CD4-positive, alpha-beta T cell treated with Interleukin-1 beta for 1 hour (primary cell): ENCODE measurements around the gene PPAN.

Experiments used
- DNase-seq, 2 donors: peaks; one replicate each; pipeline ENCODE4 v3.0.0-alpha.2; 2020 to 2022

Gene PPAN

GRCh38 chr19:10114651-10115391, 8.7 kb downstream of the PPAN start:
- DNase-seq, result no peak

DNA sequence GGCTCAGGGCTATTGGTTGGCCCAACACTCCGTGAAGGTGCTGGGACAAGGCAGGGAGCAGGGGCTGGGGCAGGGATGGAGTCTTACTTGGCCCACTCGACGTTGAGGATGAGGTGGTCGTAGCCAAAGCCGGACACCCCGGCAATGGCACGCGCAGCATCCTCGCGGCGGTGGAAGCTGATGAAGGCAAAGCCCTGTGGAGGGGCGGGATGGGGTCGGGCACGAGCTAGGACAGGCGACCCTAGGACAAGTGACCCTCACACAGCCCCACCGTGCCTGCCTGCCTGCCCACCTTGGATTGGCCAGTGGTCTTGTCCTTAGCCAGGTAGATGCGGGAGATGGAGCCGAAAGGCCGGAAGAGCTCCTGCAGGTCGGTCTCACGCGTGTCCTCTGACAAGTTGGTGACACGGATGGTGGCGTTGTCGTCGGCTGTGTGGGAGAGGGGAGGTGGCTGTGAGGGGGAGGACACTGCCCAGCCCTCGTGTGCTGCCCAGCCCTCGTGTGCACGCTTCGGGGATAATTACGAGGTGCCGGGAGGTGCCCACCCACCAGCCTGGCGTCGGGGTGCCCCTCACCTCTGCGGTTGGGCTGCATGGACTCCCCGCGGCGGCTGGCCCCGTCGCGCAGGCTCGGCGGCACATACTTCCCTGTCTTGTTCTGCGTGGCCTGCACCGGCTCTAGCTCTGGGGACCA, 9.4 kb downstream of the PPAN start:
- DNase-seq, result no peak

DNA sequence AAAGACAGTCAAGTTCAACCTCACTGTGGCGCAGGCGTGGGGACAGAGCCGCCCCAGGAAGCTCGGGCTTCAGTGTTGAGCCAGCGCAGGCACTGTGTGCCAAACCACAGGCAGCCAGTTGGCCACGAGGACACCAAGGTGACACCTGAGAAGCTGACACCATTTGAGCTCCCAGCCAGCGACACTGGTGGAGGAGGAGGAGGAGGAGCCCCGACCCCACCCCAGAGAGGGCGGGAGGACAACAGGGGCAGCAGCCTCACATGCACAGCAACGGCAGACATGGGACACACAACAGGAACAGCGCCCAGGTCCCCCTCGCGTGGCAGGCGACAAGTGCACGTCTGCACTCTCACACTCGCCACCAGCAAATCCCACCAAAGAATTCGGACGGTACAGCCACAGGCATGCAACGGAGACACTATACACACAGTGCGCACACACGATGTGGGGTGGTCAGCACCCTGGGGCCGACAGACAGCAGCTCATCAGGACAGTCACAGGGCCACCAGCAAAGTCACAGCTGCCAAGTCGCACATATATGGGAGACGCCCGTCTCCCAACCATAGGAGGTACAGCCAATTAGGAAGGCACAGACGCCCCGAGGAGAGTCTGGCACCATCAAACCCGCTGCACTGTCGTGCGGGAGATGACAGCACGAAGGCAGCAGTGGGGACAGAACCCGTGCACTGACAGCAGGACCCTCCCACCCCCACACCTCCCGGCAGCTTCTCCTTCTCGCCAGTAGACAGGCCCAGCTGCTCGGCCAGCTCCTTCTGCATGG, 10.1 kb downstream of the PPAN start:
- no peak for DNase-seq

DNA sequence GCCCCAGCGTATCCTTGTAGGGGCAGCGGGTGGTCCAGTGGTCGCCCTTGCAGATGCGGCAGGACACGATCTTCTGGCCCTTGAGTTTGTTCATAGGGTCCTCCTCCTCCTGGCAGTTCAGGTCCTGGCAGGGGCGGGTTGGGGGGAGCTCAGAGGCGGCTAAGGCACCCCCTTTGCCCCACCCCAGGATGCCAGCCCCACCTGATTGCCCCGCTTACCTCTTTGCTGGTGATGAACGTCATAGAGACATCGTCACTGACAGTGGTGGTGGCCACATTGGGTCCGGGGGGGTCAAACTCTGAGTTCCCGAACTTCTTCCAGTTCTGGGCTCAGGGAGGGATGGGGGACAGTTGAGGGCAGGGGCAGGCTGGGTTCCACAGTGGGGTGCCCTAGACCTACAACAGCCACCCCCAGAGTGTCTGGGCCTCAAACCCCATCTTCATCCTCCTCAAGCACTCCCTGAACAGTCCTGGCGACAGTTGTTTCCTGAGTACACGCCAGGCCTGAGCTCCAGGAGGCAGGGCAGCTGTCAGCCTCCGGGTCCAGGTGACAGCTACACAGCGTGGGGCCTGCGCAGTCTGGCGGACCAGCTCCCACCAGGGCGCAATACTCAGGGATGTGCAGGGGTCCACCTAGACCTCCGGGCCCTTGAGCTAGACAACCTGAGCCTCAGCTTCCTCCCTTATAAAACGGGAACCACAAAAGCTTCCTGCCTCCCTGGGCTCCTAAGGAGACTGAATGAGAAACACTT, 10.9 kb downstream of the PPAN start:
- no peak for DNase-seq

- DNase-seq, result no peak
Measured at GRCh38 chr19:10118960-10119359, 12.8 kb downstream of the PPAN start.

DNA sequence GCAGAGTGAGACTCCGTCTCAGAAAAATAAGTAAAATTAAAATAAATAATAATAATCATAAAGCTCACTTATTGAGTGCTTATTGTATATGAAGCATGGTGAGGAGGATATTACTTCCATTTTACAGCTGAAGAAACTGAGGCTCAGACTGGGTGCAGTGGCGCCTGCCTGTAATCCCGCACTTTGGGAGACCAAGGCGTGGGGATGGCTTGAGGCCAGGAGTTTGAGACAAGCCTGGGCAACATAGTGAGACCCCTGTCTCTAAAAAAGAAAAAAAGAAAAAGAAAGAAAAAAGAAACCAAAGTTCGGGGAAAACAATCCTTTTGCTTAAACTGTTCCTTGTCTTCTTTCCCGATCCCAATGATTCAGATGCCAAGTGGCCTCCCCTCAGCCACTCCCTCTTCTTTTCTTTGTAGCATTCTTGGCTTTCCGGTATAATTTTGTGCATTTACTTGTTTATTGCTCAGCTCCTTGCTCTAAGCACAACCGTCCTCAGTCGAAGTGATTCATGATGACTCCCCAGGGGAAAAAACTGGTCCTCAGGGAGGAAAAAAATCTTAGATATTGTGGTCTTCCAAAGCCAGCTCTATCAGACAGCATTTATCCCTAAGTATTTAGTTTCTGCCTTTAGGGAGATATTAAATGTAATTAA, 14.5 kb downstream of the PPAN start:
- DNase-seq, result no peak

DNA sequence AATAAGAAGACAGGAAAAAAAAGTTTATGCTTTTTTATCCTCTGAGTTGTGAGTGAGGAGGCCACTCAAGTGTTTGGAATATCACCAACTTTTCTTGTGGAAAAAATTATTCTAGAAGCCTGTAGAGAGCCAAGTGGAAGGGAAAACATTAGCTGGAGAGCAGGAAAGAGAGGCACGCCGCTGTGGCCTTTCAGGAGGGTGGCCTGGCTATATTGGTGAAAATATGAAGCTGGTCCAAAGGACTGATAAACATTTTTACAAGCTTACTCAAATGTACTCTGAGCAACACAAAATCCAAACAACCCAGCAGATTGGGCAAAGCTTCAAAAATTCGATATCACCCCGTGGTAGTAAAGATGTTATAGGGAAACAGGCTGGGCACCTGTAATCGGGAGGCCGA, 15.9 kb downstream of the PPAN start:
- no peak for DNase-seq

GRCh38 chr19:10124429-10124828, 18.3 kb downstream of the PPAN start:
- DNase-seq, result no peak

GRCh38 chr19:10126213-10126639, 20.1 kb downstream of the PPAN start:
- no peak for DNase-seq

GRCh38 chr19:10132905-10133304, 26.7 kb downstream of the PPAN start:
- no peak for DNase-seq

- DNase-seq, result no peak
Measured at GRCh38 chr19:10133596-10133995, 27.4 kb downstream of the PPAN start.

DNA sequence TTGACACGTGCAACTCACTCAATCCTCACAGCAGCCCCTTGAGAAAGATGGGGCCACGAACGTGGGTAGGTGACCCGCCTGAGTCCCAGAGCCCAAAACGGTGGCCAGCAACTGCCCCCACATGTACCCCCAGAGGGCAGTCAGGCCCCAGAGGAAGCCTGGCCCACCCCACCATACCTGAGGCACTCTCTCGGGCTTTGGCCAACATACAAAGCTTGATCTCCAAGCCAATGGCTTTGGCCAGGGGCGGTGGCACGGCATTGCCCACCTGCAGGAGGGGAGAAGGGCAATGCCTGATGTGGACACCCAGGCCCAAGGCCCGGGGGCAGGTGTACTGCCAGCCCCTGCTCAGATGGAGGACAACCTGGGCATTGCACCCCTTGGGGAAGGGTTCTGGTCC, 27.9 kb downstream of the PPAN start:
- DNase-seq, result no peak

- no peak for DNase-seq
Measured at GRCh38 chr19:10135551-10136334, 29.6 kb downstream of the PPAN start.

DNA sequence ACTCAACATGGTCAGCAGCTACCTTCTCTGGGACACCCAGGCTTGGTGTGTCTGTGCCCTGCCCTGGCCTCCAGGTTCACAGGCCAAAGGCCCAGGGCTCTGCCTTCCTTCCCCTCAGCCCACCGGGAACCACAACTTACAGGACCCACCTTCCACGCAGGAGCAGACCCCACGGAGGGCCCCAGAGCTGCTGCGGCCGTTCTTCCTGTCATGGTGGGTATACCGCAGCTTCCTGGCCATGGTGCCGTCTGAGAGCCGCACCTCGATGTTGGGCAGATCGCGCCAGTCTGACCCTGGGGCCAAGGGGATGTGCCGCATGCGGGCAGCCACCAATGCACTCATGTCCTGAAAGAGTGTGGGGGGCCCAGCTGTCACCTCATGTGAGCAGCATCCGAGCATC, 30.8 kb downstream of the PPAN start:
- no peak for DNase-seq

DNA sequence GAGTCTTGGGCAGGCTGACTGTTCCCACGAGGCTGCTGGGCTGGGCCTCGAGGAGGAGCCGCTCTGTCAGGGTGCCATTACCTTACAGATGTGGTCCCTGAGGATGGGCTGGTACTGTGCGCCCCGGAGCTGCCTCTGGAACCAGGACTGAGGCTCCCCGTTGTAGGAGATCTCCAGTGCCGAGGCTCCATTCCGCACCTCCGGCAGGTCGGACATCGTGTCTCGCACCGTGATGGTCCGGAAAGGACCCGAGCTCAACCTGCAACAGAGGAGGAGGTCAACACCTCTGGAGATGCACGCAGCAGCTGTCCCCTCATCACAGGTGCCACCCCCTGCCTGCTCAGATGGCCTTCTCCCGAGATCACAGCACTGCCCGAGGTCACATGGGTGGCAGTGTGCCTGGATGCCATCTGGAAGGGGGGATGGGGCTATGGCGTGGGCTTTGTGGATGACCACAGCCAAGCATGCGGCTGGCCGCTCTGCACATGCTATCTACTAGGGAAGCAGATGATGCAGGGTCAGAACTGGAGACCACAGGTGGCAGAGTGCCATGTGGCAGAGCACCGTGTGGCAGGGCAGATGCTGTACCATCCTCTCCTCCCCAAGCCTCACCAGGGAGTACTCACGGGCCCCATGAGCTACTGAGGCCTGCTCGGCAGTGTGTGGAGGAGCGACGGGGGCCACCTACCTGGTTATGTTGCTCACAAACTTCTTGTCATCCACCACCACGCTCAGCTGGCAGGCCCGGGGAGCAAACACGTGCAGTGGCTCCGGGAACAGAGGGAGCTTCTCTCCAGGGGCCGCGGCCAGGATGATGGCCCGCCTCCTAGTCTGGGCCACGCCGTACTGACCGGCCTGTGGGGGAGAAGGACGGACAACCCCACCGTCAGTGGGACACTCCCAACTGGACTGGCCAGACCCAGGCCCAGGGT, 31.9 kb downstream of the PPAN start:
- DNase-seq, result no peak

GRCh38 chr19:10138879-10139795, 33.0 kb downstream of the PPAN start:
- no peak for DNase-seq

DNA sequence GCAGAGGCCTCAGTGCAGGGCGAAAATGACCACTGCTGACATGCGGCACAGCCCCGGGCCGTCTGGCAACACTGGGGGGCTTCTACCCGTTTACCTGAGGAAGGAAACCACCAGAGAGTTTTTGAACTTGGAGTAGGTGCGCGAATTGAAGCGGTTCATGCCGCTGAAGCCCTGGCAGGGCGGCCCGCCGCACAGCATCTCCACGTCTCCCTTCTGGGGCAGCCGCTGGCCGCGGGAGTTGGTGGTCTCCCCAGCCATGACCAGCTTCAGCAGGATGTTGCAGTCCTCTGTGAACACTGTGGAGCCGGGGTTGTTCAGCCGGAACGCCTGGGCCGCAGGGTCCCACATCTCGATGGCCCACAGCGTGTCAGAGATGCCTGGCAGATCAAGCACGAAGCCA, 33.8 kb downstream of the PPAN start:
- no peak for DNase-seq

DNA sequence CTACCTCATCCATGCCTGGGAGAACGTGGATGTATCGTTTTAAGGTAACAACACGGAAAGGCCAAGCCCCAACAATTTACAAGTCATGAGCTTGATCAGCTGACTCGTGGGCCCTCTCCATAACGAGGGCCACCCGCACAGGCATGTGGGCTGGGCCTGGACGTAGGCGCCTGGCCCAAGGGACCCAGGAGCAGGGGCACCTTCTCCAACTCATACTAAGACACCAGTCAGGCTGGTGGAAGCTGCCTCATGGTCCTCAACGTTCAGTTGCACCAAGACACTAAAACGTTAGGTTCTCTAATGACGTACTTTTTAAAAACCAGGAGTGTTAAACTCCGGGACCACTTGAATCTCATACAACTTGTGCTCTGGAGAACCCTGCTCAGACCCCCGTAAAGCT, 35.3 kb downstream of the PPAN start:
- DNase-seq, result no peak

GRCh38 chr19:10141973-10142372, 35.8 kb downstream of the PPAN start:
- DNase-seq, result no peak
